HEK293T (cell line): ENCODE results near the gene PAK5.

Source experiments
- CTCF ChIA-PET: fragments of 350-600 bp; formaldehyde crosslinking; extraction: SDS; loops from one replicate; lab custom pipeline; 2021; ENCODE audit warnings: antibody characterized with exemption, inconsistent platforms; lab: Yijun Ruan, JAX
- POLR2A ChIA-PET: fragments of 350-600 bp; formaldehyde crosslinking; extraction: SDS; loops from one replicate; lab custom pipeline; 2020; ENCODE audit warnings: antibody characterized with exemption, inconsistent platforms; lab: Yijun Ruan, JAX
- DNase-seq: peaks from one replicate; pipeline ENCODE4 v3.0.0; 2012; ENCODE audit warnings: mixed read lengths; ENCODE audit errors: extremely low spot score
- ARNT ChIP-seq: fragments of 450-650 bp; IDR thresholded peaks from 2 replicates; pipeline ENCODE4 v1.6.1; 2017; ENCODE audit warnings: mild to moderate bottlenecking
- BHLHE40 ChIP-seq: fragments of 450-650 bp; IDR thresholded peaks from 2 replicates; pipeline ENCODE4 v1.6.1; 2016; ENCODE audit warnings: mild to moderate bottlenecking, moderate library complexity, borderline replicate concordance
- CTBP1 ChIP-seq: fragments of 450-650 bp; IDR thresholded peaks from 2 replicates; pipeline ENCODE4 v1.6.1; 2016; ENCODE audit warnings: borderline replicate concordance
- ELF4 ChIP-seq: fragments of 450-650 bp; IDR thresholded peaks from 2 replicates; pipeline ENCODE4 v1.6.1; 2017; ENCODE audit warnings: antibody characterized with exemption
- FOXA1 ChIP-seq: fragments of 450-650 bp; IDR thresholded peaks from 2 replicates; pipeline ENCODE4 v1.6.1; 2016; ENCODE audit warnings: mild to moderate bottlenecking
- FOXK2 ChIP-seq: fragments of 450-650 bp; IDR thresholded peaks from 2 replicates; pipeline ENCODE4 v1.6.1; 2016; ENCODE audit warnings: mild to moderate bottlenecking
- FOXM1 ChIP-seq: fragments of 450-650 bp; IDR thresholded peaks from 2 replicates; pipeline ENCODE4 v1.6.1; 2017; ENCODE audit warnings: mild to moderate bottlenecking, borderline replicate concordance
- HDGF ChIP-seq: fragments of 450-650 bp; IDR thresholded peaks from 2 replicates; pipeline ENCODE4 v1.6.1; 2017; ENCODE audit warnings: antibody characterized with exemption, borderline replicate concordance
- L3MBTL2 ChIP-seq: fragments of 450-650 bp; conservative IDR thresholded peaks from 2 replicates; pipeline ENCODE4 v1.6.1; 2016; ENCODE audit warnings: mild to moderate bottlenecking
- LEF1 ChIP-seq: fragments of 450-650 bp; IDR thresholded peaks from 2 replicates; pipeline ENCODE4 v1.6.1; 2017; ENCODE audit warnings: mild to moderate bottlenecking, borderline replicate concordance
- NFRKB ChIP-seq: fragments of 450-650 bp; IDR thresholded peaks from 2 replicates; pipeline ENCODE4 v1.6.1; 2016; ENCODE audit warnings: mild to moderate bottlenecking, moderate library complexity
- PKNOX1 ChIP-seq: fragments of 450-650 bp; IDR thresholded peaks from 2 replicates; pipeline ENCODE4 v1.6.1; 2016
- SP1 ChIP-seq: fragments of 450-650 bp; IDR thresholded peaks from 2 replicates; pipeline ENCODE4 v1.6.1; 2017
- SUZ12 ChIP-seq: fragments of 450-650 bp; IDR thresholded peaks from 2 replicates; pipeline ENCODE4 v1.6.1; 2016; ENCODE audit warnings: mild to moderate bottlenecking
- TARDBP ChIP-seq: fragments of 450-650 bp; IDR thresholded peaks from 2 replicates; pipeline ENCODE4 v1.6.1; 2016
- ZNF384 ChIP-seq: fragments of 450-650 bp; IDR thresholded peaks from 2 replicates; pipeline ENCODE4 v1.6.1; 2016

Gene PAK5

GRCh38 chr20:9628141-9628540 is 210.7 kb downstream of the PAK5 start:
- CTCF ChIA-PET, result interaction anchor here (2.0 kb wide), 1 partner anchor 11 kb away, joined by 7 read pairs; no protein-coding TSS in a partner anchor
- POLR2A ChIA-PET, result no interaction called here
- TF ChIP-seq ELF4, result no peak
- DNase-seq, result no peak

- ChIA-PET CTCF (interaction anchor here (2.0 kb wide), 1 partner anchor 10 kb away, joined by 7 read pairs; no protein-coding TSS in a partner anchor), POLR2A (no interaction called here)
- TF ChIP-seq SUZ12 (no peak), PKNOX1 (no peak), SP1 (no peak)
- no peak for DNase-seq
Measured at GRCh38 chr20:9627219-9627618, 211.7 kb downstream of the PAK5 start.

- CTCF ChIA-PET, result interaction anchor here (2.0 kb wide), 1 partner anchor 10 kb away, joined by 7 read pairs; no protein-coding TSS in a partner anchor
- POLR2A ChIA-PET, result no interaction called here
- TF ChIP-seq LEF1 (no peak), CTBP1 (no peak), SP1 (no peak), SUZ12 (no peak), HDGF (no peak), TARDBP (no peak), NFRKB (no peak), ELF4 (no peak), ARNT (no peak), FOXA1 (no peak)
- no peak for DNase-seq
Measured at GRCh38 chr20:9626357-9626756, 212.5 kb downstream of the PAK5 start.

GRCh38 chr20:9617940-9618339 is 220.9 kb downstream of the PAK5 start:
- POLR2A ChIA-PET, result no interaction called here
- peak; percentile 50 for DNase-seq
- no peak for TF ChIP-seq FOXK2
- no peak for TF ChIP-seq ELF4
- TF ChIP-seq FOXM1, result no peak
- TF ChIP-seq ZNF384, result no peak
- no peak for TF ChIP-seq PKNOX1
- no peak for TF ChIP-seq HDGF
- no peak for TF ChIP-seq NFRKB
- no peak for TF ChIP-seq BHLHE40
- no peak for TF ChIP-seq ARNT
- TF ChIP-seq L3MBTL2, result no peak
- no peak for TF ChIP-seq LEF1
- TF ChIP-seq SUZ12, result no peak
- CTCF ChIA-PET, result interaction anchor here (0.5 to 3.6 kb wide), 24 partner anchors 9 to 810 kb away, joined by 3 to 30 read pairs (median 4); partner anchors contain the start of gene PAK5

GRCh38 chr20:9616833-9617461 is 221.9 kb downstream of the PAK5 start:
- TF ChIP-seq LEF1, result no peak
- TF ChIP-seq ELF4, result no peak
- no peak for TF ChIP-seq PKNOX1
- TF ChIP-seq FOXA1, result no peak
- TF ChIP-seq FOXK2, result no peak
- TF ChIP-seq L3MBTL2, result no peak
- no peak for TF ChIP-seq FOXM1
- TF ChIP-seq CTBP1, result no peak
- TF ChIP-seq ZNF384, result no peak
- no peak for TF ChIP-seq BHLHE40
- TF ChIP-seq TARDBP, result no peak
- DNase-seq, result peak; percentile 50
- ChIA-PET POLR2A (no interaction called here), CTCF (interaction anchor here (0.6 to 3.6 kb wide), 20 partner anchors 8 to 811 kb away, joined by 3 to 30 read pairs (median 4); no protein-coding TSS in a partner anchor)

GRCh38 chr20:9616455-9616805 is 222.4 kb downstream of the PAK5 start:
- ChIA-PET CTCF (interaction anchor here (1.0 to 3.6 kb wide), 9 partner anchors 11 to 812 kb away, joined by 3 to 30 read pairs (median 7); no protein-coding TSS in a partner anchor), POLR2A (no interaction called here)
- no peak for TF ChIP-seq ELF4
- no peak for DNase-seq

- ChIA-PET CTCF (interaction anchor here (1.9 to 3.6 kb wide), 2 partner anchors 12 to 298 kb away, joined by 7 to 30 read pairs; no protein-coding TSS in a partner anchor), POLR2A (no interaction called here)
- no peak for DNase-seq
- no peak for TF ChIP-seq HDGF
- no peak for TF ChIP-seq FOXM1
- TF ChIP-seq SP1, result no peak
- TF ChIP-seq FOXA1, result no peak
- TF ChIP-seq ARNT, result no peak
- TF ChIP-seq ZNF384, result no peak
- no peak for TF ChIP-seq TARDBP
- no peak for TF ChIP-seq NFRKB
- TF ChIP-seq FOXK2, result no peak
- no peak for TF ChIP-seq CTBP1
- TF ChIP-seq L3MBTL2, result no peak
- TF ChIP-seq ELF4, result no peak
- TF ChIP-seq PKNOX1, result no peak
- TF ChIP-seq LEF1, result no peak
Measured at GRCh38 chr20:9615766-9616454, 223.0 kb downstream of the PAK5 start.
